GM06990 (cell line): ENCODE results near the gene SPINT2.

ENCODE experiments used
- DNase-seq: peaks from one replicate; pipeline ENCODE4 v3.0.0-alpha.2; 2011; ENCODE audit not compliant: insufficient read length; ENCODE audit errors: extremely low read depth
- H3K27me3 ChIP-seq: replicated peaks from 2 replicates; pipeline ENCODE4 v1.6.0; 2011; ENCODE audit warnings: low read length; ENCODE audit not compliant: control insufficient read depth, insufficient read depth
- H3K36me3 ChIP-seq: 2 replicates; pipeline ENCODE4 v1.5.1; 2011; ENCODE audit warnings: low read length; ENCODE audit not compliant: control insufficient read depth, insufficient read depth
- H3K4me3 ChIP-seq: replicated peaks from 2 replicates; pipeline ENCODE4 v1.5.1; 2011; ENCODE audit warnings: low read depth, mild to moderate bottlenecking, control low read depth, low read length
- TF ChIP-seq, protein P1 (sequence below): IDR thresholded peaks from 2 replicates; pipeline ENCODE4 v1.5.1; 2011; ENCODE audit warnings: low read length, control low read depth, mild to moderate bottlenecking, inconsistent platforms; ENCODE audit not compliant: insufficient read depth, poor library complexity, severe bottlenecking

Gene SPINT2

DNA sequence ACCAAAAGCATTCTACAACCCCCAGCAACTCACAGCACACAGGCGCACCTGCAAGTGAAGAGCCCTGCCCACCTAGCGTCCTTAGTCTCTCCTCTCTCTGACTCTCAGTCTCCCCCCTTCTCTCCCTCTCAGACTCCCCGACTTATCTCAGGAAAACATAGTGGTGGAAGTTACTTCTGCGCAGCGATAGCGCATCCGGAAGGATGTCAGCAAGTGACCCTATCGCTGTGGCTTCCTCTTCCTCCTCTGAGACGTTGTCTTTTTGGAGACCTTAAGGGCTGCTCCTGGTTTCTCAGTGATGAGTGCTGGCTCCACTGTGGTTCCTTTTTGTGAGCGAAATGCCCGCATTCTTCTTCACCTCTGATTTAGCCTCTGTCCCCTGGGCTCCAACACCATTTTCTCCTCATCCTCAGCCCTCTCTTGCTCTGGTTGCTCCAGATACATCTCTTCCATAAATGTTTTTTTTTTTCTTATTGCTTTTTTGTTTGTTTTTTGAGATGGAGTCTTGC is 52.8 kb downstream of the SPINT2 start:
- H3K4me3 ChIP-seq, result peak overlapping the region; percentile 92
- no peaks in the 10 kb centered on the region; the same call in 1 of the 2 replicates for H3K27me3 ChIP-seq
- H3K36me3 ChIP-seq, result no peaks in the 10 kb centered on the region
- no peak for DNase-seq
- TF ChIP-seq, protein P1, sequence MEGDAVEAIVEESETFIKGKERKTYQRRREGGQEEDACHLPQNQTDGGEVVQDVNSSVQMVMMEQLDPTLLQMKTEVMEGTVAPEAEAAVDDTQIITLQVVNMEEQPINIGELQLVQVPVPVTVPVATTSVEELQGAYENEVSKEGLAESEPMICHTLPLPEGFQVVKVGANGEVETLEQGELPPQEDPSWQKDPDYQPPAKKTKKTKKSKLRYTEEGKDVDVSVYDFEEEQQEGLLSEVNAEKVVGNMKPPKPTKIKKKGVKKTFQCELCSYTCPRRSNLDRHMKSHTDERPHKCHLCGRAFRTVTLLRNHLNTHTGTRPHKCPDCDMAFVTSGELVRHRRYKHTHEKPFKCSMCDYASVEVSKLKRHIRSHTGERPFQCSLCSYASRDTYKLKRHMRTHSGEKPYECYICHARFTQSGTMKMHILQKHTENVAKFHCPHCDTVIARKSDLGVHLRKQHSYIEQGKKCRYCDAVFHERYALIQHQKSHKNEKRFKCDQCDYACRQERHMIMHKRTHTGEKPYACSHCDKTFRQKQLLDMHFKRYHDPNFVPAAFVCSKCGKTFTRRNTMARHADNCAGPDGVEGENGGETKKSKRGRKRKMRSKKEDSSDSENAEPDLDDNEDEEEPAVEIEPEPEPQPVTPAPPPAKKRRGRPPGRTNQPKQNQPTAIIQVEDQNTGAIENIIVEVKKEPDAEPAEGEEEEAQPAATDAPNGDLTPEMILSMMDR, result no peak

DNA sequence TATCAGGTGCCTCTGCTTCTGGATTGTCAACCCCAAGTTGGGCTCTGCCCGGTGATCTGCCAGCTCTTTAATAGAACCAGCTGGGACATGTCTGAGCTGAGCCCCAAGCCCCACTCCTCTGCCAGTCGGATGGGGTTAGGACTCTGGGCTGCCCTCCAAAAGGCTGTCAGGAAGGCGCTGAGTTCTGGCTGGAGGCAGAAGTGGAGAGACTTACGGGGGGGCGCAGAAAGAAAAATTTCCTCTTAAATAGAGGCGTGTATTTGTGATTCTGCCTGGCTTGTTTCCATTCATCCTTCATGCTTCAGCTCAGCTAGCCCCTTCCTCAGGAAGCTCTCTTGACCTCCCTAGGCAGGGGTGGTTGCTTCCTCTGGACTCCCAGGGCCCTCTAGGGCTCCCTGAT is 54.3 kb downstream of the SPINT2 start:
- Histone ChIP-seq H3K27me3 (no peaks in the 10 kb centered on the region; the same call in 1 of the 2 replicates), H3K36me3 (no peaks in the 10 kb centered on the region), H3K4me3 (no peak overlapping the region)
- no peak for DNase-seq
- TF ChIP-seq, protein P1, result no peak

DNA sequence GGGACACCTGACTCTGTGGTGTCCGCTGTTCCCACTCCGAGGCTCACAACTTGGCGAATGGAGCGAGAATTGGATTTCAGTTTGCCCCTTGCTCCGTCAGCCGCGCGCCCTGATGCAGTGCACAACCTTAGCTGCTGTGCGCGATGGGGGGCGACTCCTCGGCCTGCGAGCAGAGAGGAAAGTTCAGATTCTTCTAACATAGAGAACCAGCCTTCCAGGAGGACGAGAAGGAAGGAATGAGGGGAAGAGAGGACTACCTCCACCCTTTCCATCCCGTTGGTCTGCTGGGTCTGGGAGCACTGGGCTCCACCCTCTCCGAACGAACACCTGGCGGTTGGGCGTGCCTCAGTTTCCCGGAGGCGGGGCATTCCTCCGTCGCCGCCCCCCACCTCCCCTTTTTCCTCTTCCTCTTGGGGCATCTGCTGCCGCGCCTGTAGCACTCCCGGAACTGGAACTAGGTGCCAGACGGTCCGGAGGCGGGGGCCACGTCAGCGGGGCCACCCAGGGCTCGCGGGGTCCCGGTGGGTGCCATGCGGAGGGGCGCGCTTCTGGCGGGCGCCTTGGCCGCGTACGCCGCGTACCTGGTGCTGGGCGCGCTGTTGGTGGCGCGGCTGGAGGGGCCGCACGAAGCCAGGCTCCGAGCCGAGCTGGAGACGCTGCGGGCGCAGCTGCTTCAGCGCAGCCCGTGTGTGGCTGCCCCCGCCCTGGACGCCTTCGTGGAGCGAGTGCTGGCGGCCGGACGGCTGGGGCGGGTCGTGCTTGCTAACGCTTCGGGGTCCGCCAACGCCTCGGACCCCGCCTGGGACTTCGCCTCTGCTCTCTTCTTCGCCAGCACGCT is 55.3 kb downstream of the SPINT2 start, which contains the start of gene KCNK6:
KCNK6 (plus strand) TSS at position 425 of the 838 bp plus-strand sequence; CDS start at position 531, 106 bp downstream.
- Histone ChIP-seq H3K27me3 (no peaks in the 10 kb centered on the region; the same call in 1 of the 2 replicates), H3K4me3 (peak within 1 kb of the TSS; percentile 64), H3K36me3 (no peaks in the 10 kb centered on the region)
- DNase-seq, result peak; percentile 31
- TF ChIP-seq, protein P1, result no peak

DNA sequence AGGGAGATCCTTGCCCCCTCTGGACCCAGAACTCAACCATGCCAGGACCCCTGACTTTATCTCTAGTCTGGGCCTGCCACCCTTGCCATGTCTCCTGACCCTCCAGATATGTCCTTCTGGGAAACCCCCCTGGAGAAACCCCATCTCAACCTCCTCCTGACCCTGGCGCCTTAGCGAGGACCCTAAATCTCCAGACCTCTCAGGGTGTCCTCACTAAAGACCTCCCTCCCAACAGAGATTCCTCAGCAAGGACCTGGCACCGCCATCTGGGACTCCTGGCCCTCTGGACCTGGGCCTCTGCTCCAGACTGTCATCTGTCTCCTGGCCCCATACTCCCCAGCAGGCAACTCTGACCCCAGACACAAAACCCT is 56.6 kb downstream of the SPINT2 start:
- H3K4me3 ChIP-seq, result no peak overlapping the region

DNA sequence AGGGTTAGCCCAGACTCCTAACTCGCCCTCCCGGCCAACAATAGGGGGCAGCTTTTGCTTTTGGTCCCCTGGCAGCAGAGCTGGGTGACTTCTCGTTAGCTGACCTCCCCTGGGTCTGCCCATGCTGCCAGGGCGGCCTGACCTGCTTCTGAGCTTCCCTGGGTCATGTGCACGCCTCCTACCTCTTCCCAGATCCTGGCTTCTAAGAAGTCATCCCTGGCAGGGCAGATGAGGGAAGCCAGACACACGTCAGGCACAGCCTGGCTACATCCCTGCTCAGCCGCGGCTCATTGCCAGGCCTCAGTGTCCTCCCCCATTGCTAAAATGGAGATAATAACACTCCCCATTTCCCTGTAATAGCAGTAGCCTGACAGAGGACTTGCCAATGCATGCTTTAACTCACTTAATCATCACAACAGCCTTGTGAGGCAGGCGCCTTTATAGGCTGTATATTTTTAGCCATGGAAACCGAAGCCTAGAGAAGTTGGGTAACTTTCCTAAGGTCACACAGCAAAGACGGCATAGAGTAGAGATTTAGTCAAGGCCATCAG is 57.3 kb downstream of the SPINT2 start:
- DNase-seq, result no peak
- H3K36me3 ChIP-seq, result no peaks in the 10 kb centered on the region
- no peak overlapping the region for H3K4me3 ChIP-seq
- TF ChIP-seq, protein P1, result peak; percentile 1
- no peaks in the 10 kb centered on the region; the same call in 1 of the 2 replicates for H3K27me3 ChIP-seq

More for the DNA sequence above, 56.6 kb downstream of the SPINT2 start:
- no peak for DNase-seq
- TF ChIP-seq, protein P1, result no peak
- Histone ChIP-seq H3K27me3 (no peaks in the 10 kb centered on the region; the same call in 1 of the 2 replicates), H3K36me3 (no peaks in the 10 kb centered on the region)
